Neural progenitor cell (in vitro differentiated cells): ENCODE measurements around the gene PET100. TPM values are rescaled to one million over a fixed set of nuclear protein-coding genes. Genes with fewer than 3 reads are reported as not detected.

Experiments
- DNase-seq: peaks from one replicate; pipeline ENCODE4 v3.0.0-alpha.2; 2016; ENCODE audit warnings: low spot score
- H2AFZ ChIP-seq: fragments of 200-600 bp; sonication (generic); replicated peaks from 2 replicates; pipeline ENCODE4 v1.6.1; 2016; ENCODE audit warnings: antibody characterized with exemption
- H3F3A ChIP-seq: fragments of 200-600 bp; sonication (generic); 2 replicates; pipeline ENCODE4 v1.6.1; 2016; ENCODE audit warnings: antibody characterized with exemption, low read depth
- H3K27ac ChIP-seq: fragments of 200-600 bp; sonication (generic); 2 replicates; pipeline ENCODE4 v1.5.1; 2016; ENCODE audit warnings: mild to moderate bottlenecking
- H3K27me3 ChIP-seq: fragments of 200-600 bp; sonication (generic); 2 replicates; pipeline ENCODE4 v1.6.1; 2016; ENCODE audit warnings: mild to moderate bottlenecking, moderate library complexity
- H3K36me3 ChIP-seq: fragments of 200-600 bp; sonication (generic); 2 replicates; pipeline ENCODE4 v1.5.1; 2016
- H3K4me1 ChIP-seq: fragments of 200-600 bp; sonication (generic); 2 replicates; pipeline ENCODE4 v1.6.1; 2016; ENCODE audit warnings: mixed run types
- H3K4me2 ChIP-seq: fragments of 200-600 bp; sonication (generic); 2 replicates; pipeline ENCODE4 v1.6.1; 2016
- H3K4me3 ChIP-seq: fragments of 200-600 bp; sonication (generic); 2 replicates; pipeline ENCODE4 v1.5.1; 2016
- H3K79me2 ChIP-seq: fragments of 200-600 bp; sonication (generic); 2 replicates; pipeline ENCODE4 v1.6.1; 2016; ENCODE audit warnings: low read depth
- H3K9ac ChIP-seq: fragments of 200-600 bp; sonication (generic); 2 replicates; pipeline ENCODE4 v1.6.1; 2016
- H3K9me3 ChIP-seq: fragments of 200-600 bp; sonication (generic); 2 replicates; pipeline ENCODE4 v1.5.1; 2016; ENCODE audit warnings: low read depth
- H4K20me1 ChIP-seq: fragments of 200-600 bp; sonication (generic); 2 replicates; pipeline ENCODE4 v1.6.1; 2016; ENCODE audit warnings: low read depth
- H3K27ac Mint-ChIP-seq: 3 replicates; pipeline ENCODE4 v1.8.0; 2021; ENCODE audit warnings: mixed read lengths
- H3K27me3 Mint-ChIP-seq: 2 replicates; pipeline ENCODE4 v1.8.0; 2022; ENCODE audit warnings: low read depth, mild to moderate bottlenecking, inconsistent platforms, moderate library complexity, mixed read lengths; ENCODE audit not compliant: insufficient read depth
- H3K36me3 Mint-ChIP-seq: 3 replicates; pipeline ENCODE4 v1.8.0; 2021; ENCODE audit warnings: mixed read lengths
- H3K4me1 Mint-ChIP-seq: 3 replicates; pipeline ENCODE4 v1.8.0; 2021; ENCODE audit warnings: mixed read lengths
- H3K4me3 Mint-ChIP-seq: 3 replicates; pipeline ENCODE4 v1.8.0; 2021; ENCODE audit warnings: mild to moderate bottlenecking, moderate library complexity, mixed read lengths
- H3K9me3 Mint-ChIP-seq: 3 replicates; pipeline ENCODE4 v1.8.0; 2020; ENCODE audit warnings: mixed read lengths
- EZH2 ChIP-seq: fragments of 200-600 bp; sonication (generic); IDR thresholded peaks from 2 replicates; pipeline ENCODE4 v1.6.1; 2017; ENCODE audit warnings: antibody characterized with exemption, mild to moderate bottlenecking, moderate library complexity
- EZH2phosphoT487 ChIP-seq: fragments of 200-600 bp; sonication (generic); IDR thresholded peaks from 2 replicates; pipeline ENCODE4 v1.6.1; 2017; ENCODE audit warnings: antibody characterized with exemption
- total RNA-seq: library from RNA; depleted of rRNA; stranded (reverse); fragments of >200 nt; gene quantifications from 2 replicates; pipeline ENCODE4 v1.2.3, GENCODE V29; 2015; ENCODE audit warnings: low replicate concordance
- TF ChIP-seq, protein P1 (sequence below): fragments of 200-600 bp; sonication (generic); IDR thresholded peaks from 2 replicates; pipeline ENCODE4 v1.5.1; 2017; ENCODE audit warnings: antibody characterized with exemption, mild to moderate bottlenecking

PET100 gene
- total RNA-seq, 1 donor from 2014 or later = 30.3 TPM

DNA sequence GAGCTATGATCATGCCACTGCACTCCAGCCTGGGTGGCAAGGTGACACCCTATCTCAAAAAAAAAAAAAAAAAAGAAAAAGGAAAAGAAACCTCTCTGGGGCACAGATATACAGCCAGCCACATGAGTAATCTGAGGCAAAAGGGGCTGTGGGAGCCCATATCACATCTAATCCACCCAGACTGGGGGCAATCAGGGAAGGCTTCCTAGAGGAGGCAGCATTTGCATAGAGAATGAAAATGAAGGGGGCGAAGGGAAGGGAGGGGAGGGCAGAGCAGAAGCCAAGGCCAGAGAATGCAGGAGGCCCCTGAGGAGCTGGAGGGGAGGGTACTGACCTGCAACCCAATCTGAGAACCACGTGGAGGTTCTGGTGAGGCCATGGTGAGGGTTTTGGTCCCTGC is 20.6 kb downstream of the PET100 start:
- Histone ChIP-seq H3K4me2 (no peak overlapping the region), H3K36me3 (no peaks in the 10 kb centered on the region), H3K4me1 (peaks cover 4% of the 10 kb centered on the region), H3K9me3 (no peaks in the 10 kb centered on the region), H3K9ac (no peak overlapping the region), H3K27me3 (peaks cover 51% of the 10 kb centered on the region), H4K20me1 (no peaks in the 10 kb centered on the region), H2AFZ (no peak overlapping the region), H3K79me2 (no peaks in the 10 kb centered on the region), H3K27ac (no peak overlapping the region), H3K4me3 (no peak overlapping the region), H3F3A (peaks cover 4% of the 10 kb centered on the region)
- no peaks in the 10 kb centered on the region for H3K9me3 Mint-ChIP-seq
- no peaks in the 10 kb centered on the region for H3K36me3 Mint-ChIP-seq
- no peak overlapping the region for H3K27ac Mint-ChIP-seq
- no peak overlapping the region for H3K4me3 Mint-ChIP-seq
- TF ChIP-seq, protein P1, sequence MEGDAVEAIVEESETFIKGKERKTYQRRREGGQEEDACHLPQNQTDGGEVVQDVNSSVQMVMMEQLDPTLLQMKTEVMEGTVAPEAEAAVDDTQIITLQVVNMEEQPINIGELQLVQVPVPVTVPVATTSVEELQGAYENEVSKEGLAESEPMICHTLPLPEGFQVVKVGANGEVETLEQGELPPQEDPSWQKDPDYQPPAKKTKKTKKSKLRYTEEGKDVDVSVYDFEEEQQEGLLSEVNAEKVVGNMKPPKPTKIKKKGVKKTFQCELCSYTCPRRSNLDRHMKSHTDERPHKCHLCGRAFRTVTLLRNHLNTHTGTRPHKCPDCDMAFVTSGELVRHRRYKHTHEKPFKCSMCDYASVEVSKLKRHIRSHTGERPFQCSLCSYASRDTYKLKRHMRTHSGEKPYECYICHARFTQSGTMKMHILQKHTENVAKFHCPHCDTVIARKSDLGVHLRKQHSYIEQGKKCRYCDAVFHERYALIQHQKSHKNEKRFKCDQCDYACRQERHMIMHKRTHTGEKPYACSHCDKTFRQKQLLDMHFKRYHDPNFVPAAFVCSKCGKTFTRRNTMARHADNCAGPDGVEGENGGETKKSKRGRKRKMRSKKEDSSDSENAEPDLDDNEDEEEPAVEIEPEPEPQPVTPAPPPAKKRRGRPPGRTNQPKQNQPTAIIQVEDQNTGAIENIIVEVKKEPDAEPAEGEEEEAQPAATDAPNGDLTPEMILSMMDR = no peak
- no peak for TF ChIP-seq EZH2
- no peak for TF ChIP-seq EZH2phosphoT487
- H3K27me3 Mint-ChIP-seq = peaks cover 11% of the 10 kb centered on the region
- no peak for DNase-seq
- H3K4me1 Mint-ChIP-seq = peaks cover 10% of the 10 kb centered on the region

DNA sequence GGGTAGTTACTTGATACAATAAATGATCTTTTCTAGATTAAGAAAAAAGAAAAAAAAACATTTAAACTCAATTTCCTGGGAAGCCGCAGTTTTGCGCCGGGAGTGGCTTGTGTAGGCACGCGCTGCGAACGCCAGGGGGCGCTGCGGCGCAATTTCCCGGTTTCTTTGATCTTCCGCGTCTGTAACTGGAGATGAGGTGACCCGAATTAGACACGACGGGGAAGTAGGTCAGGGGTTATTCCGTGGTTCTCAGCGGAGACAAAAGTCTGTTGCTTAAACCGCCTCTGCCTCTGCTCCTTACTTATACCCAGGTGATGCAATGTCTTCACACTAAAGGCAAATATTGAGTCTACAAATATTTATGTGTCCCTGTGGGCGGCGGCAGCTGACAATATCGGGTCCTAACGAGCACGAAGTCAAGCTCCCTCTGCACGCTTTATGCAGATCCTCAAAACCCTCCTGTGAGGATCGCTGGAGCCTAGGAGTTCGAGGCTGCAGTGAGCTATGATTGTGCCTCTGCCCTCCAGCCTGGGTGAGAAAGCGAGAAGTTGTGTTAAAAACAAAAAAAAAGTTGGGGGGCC is 22.6 kb downstream of the PET100 start:
- H3K9me3 ChIP-seq = no peaks in the 10 kb centered on the region
- TF ChIP-seq EZH2phosphoT487 (no peak), EZH2 (no peak)
- TF ChIP-seq, protein P1 = peak; percentile 96
- peak overlapping the region; percentile 75 for H3K4me2 ChIP-seq
- no peak overlapping the region for H3K27ac ChIP-seq
- Mint-ChIP-seq H3K4me1 (peaks cover 11% of the 10 kb centered on the region), H3K27me3 (peaks cover 16% of the 10 kb centered on the region), H3K9me3 (no peaks in the 10 kb centered on the region), H3K4me3 (peak overlapping the region; percentile 61), H3K36me3 (no peaks in the 10 kb centered on the region), H3K27ac (peak overlapping the region; percentile 70)
- peak; percentile 92 for DNase-seq
- H4K20me1 ChIP-seq = no peaks in the 10 kb centered on the region
- H3K27me3 ChIP-seq = peaks cover 62% of the 10 kb centered on the region
- peak overlapping the region; percentile 32 for H3K4me3 ChIP-seq
- H3K79me2 ChIP-seq = no peaks in the 10 kb centered on the region
- peak overlapping the region; percentile 86 for H2AFZ ChIP-seq
- H3F3A ChIP-seq = peaks cover 4% of the 10 kb centered on the region
- H3K9ac ChIP-seq = no peak overlapping the region
- H3K36me3 ChIP-seq = no peaks in the 10 kb centered on the region
- H3K4me1 ChIP-seq = peaks cover 4% of the 10 kb centered on the region

DNA sequence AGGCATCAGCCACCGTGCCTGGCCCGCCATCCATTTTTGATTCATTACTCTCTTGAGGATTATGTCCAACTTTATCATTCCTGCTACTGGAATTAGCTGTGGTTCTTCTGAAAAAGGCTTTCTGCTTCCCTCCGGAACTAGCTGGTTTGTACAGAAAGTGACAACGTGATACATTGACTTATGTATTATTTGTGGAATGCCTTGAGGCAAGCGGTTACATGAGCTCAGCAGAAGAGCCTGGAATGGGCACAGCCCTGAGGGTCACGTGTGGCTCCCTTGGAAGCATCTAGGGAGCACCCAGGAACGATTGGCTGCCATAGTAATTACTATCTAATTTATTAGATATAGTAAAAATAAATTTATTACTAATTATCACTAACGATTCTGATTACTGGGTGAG is 24.8 kb downstream of the PET100 start:
- Histone ChIP-seq H3K4me2 (no peak overlapping the region), H3K9ac (no peak overlapping the region), H3F3A (peaks cover 4% of the 10 kb centered on the region), H4K20me1 (no peaks in the 10 kb centered on the region), H3K4me3 (no peak overlapping the region), H3K27me3 (peaks cover 62% of the 10 kb centered on the region), H3K4me1 (peaks cover 4% of the 10 kb centered on the region), H3K36me3 (no peaks in the 10 kb centered on the region), H3K9me3 (no peaks in the 10 kb centered on the region), H2AFZ (no peak overlapping the region), H3K27ac (no peak overlapping the region), H3K79me2 (no peaks in the 10 kb centered on the region)
- TF ChIP-seq EZH2phosphoT487 (no peak), EZH2 (no peak)
- TF ChIP-seq, protein P1 = no peak
- H3K36me3 Mint-ChIP-seq = no peaks in the 10 kb centered on the region
- no peak for DNase-seq
- H3K27ac Mint-ChIP-seq = no peak overlapping the region
- H3K4me1 Mint-ChIP-seq = peaks cover 20% of the 10 kb centered on the region
- no peaks in the 10 kb centered on the region for H3K9me3 Mint-ChIP-seq
- peaks cover 16% of the 10 kb centered on the region for H3K27me3 Mint-ChIP-seq
- H3K4me3 Mint-ChIP-seq = no peak overlapping the region
